Ureter (tissue), 1 donor: ENCODE measurements around the gene INHBB. TPM values are rescaled to one million over a fixed set of nuclear protein-coding genes. Genes with fewer than 3 reads are reported as not detected.
"Not testable (repeated sequence)": the region's sequence is repeated elsewhere in the genome, so short reads cannot be mapped to it uniquely, and the experiment has no call there.

Experiments used
- DNase-seq: peaks from one replicate; pipeline ENCODE4 v3.0.0-alpha.2; 2020; ENCODE audit warnings: low spot score
- total RNA-seq: library from RNA; stranded (reverse); gene quantifications from one replicate; pipeline ENCODE4 v1.2.4, GENCODE V29; 2023
- donor health status: DM: yes; HTN: yes; CAD: no.

Gene INHBB
- total RNA-seq: 10.8 TPM

DNA sequence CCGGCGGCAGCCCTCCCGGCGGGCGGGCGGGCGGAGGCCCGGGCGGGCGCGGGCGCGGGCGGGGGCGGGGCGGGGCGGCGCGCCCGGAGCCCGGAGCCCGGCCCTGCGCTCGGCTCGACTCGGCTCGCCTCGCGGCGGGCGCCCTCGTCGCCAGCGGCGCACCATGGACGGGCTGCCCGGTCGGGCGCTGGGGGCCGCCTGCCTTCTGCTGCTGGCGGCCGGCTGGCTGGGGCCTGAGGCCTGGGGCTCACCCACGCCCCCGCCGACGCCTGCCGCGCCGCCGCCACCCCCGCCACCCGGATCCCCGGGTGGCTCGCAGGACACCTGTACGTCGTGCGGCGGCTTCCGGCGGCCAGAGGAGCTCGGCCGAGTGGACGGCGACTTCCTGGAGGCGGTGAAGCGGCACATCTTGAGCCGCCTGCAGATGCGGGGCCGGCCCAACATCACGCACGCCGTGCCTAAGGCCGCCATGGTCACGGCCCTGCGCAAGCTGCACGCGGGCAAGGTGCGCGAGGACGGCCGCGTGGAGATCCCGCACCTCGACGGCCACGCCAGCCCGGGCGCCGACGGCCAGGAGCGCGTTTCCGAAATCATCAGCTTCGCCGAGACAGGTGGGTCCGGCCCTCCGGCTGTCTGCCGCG, at the start of gene INHBB:
Gene INHBB (plus strand): TSS at position 111 of the 641 bp plus-strand sequence. CDS start 53 bp downstream, at position 164.
- DNase-seq: no peak

- DNase-seq: no peak
Measured at GRCh38 chr2:120298173-120298835, 47.6 kb upstream of the INHBB start.

DNA sequence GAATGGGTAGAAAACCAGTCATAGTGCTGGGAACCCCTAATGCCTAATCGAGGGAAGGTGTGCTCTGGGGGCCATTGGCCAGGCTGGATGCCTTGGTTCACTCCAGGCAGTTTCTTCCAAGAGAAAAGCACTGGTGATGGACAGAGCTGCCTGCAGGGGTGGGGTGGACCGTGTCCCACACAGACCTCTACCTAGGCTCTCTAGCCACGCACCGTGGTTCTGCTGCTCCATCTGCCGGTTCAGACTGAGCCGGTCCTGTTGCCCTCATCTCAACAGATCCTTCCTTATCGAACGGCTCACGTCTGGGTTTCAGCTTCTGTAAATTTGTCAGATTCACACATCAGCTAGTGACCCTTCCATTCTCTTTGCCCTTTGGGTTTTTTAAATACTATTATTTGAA, 46.9 kb upstream of the INHBB start:
- no peak for DNase-seq

DNA sequence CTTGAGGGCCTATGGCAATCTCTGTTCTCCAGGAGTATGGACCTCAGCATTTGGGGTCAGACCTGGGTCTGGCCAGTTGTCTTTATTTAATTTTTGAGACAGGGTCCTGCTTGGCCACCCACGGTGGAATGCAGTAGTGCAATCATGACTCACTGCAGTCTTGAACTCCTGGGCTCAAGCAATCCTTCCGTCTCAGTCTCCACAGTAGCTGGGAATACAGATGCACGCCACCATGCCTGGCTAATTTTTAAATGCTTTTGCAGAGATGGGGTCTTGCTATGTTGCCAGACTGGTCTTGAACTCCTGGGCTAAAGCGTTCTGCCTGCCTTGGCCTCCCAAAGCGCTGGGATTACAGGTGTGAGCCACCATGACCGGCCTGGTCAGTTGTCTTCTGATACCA, 46.4 kb upstream of the INHBB start:
- no peak for DNase-seq

GRCh38 chr2:120300385-120300784, 45.6 kb upstream of the INHBB start:
- DNase-seq: no peak

DNA sequence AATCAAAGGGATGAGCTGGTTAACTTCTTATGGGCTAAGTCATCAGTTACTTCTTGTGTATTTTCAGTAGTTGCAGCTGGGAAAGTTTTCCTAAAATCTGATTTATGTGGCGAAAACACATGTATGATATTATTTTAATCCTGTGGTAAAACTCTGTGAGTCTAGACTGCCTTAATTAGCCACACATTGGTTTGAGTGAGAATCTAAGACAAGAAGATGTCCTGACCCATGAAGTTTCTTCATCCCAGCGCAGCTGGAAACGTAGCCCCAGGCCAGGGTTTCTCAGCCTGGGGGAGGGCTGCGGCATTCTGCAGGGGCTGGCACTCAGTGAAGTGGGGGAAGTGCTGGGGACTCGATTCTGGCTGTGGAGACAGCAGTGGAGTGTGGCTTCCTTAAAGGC, 44.7 kb upstream of the INHBB start:
- DNase-seq: no peak

DNA sequence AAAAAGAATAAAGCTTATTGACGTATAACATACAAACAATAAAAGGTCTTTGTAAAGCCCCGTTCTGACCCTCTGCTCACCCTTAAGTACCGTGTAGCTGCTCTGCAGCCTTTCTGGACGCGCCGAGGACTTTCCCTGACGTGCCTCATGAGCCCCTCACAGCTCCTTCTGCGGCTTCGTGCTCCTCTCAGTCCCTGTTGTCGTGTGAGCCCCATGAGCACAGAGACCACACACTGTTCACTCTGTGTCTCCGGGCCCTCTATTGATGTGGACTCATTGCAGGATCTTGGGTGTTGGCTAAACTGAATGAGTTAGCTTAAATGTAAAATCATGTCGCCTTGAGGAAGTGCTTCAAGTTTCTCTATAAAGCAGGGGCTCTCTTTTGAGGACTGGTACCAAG, 43.6 kb upstream of the INHBB start:
- no peak for DNase-seq

DNA sequence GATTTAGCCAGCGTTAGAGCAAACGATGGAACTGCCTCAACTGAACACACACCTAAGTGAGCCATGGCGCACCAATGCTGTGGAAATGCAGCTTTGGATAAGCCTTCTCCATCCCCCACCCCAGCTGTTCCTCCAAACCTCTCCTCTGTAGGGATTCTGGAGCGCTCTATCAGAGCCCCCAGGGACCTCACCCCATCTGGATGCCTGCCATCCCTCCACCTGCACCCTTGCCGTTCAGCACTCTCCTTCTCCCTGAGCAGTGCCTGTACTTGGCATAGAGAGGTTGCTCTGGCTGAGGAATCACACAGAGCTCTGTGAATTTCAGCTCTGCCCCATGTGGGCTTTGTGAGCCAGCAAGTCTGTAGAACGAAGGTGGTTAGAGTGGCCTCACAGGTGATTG, 42.8 kb upstream of the INHBB start:
- no peak for DNase-seq

- no peak for DNase-seq
Measured at GRCh38 chr2:120305296-120305695, 40.6 kb upstream of the INHBB start.

GRCh38 chr2:120305937-120306490, 39.9 kb upstream of the INHBB start:
- no peak for DNase-seq

DNA sequence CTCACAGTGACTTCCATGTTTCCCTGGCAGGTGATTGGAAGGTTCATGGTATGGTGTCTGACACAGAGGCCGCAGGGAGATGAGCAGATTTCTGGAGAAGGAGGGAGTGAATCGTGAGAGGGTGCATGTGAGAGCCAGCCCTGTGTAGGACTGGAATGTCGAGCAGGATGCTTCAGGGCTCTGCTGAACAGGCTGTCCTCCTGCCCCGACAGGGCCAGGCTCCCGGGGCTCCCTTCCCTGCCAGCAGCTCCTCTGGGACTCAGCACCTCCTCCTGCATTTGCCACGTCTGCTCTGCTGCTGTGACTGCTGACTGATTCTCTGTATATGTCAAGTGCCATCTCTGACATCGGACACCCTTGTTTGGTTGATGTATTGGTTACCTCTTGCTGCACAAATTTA, 38.5 kb upstream of the INHBB start:
- DNase-seq: no peak

DNA sequence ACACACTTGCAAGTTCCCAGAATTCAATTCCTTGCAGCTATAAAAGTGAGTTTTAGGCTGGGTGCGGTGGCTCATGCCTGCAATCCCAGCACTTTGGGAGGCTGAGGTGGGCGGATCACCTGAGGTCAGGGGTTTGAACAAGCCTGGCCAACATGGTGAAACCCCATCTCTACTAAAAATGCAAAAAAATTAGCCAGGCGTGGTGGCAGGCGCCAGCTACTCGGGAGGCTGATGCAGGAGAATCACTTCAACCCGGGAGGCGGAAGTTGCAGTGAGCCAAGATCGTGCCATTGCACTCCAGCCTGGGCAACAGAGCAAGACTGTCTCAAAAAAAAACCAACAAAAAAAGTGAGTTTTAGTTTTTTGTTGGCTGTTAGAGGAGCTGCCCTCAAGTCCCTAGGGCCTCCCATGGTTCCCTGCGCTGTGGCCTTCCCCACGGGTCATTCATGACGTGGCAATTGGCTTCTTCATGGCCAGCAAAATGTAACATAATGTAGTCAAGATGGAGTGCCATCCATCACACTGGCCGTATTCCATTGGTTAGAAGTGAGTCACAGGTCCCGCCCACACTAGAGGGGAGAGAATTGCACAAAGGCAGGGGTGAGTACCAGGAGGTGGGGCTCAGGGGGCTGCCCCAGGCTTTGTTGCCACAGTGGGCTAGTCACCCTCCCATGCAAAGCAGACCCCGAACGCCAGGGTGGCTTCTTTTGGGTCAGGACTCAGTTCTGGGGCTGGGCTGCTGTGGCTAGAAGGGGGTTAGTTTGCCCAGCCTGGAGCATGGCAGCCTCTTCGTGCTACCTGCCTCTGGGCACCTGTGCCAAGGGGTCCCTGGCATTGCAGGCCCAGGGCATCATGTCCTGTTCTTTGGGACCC, 37.7 kb upstream of the INHBB start:
- no peak for DNase-seq

- DNase-seq: no peak
Measured at GRCh38 chr2:120310136-120310535, 35.8 kb upstream of the INHBB start.

DNA sequence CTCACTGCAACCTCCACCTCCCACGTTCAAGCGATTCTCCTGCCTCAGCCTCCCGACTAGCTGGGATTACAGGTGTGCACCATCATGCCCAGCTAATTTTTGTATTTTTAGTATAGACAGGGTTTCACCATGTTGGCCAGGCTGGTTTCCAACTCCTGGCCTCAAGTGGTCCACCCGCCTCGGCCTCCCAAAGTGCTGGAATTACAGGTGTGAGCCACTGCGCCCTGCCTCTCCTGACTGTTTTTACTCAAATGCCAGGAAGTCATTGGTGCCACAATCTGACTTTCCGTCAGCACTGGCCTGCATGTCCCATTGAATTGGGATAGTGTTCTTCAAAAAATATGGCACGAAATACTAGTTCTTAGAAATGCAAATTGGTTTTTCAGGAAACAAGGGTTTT, 35.1 kb upstream of the INHBB start:
- DNase-seq: not testable (repeated sequence)

GRCh38 chr2:120312076-120312475, 33.9 kb upstream of the INHBB start:
- no peak for DNase-seq

DNA sequence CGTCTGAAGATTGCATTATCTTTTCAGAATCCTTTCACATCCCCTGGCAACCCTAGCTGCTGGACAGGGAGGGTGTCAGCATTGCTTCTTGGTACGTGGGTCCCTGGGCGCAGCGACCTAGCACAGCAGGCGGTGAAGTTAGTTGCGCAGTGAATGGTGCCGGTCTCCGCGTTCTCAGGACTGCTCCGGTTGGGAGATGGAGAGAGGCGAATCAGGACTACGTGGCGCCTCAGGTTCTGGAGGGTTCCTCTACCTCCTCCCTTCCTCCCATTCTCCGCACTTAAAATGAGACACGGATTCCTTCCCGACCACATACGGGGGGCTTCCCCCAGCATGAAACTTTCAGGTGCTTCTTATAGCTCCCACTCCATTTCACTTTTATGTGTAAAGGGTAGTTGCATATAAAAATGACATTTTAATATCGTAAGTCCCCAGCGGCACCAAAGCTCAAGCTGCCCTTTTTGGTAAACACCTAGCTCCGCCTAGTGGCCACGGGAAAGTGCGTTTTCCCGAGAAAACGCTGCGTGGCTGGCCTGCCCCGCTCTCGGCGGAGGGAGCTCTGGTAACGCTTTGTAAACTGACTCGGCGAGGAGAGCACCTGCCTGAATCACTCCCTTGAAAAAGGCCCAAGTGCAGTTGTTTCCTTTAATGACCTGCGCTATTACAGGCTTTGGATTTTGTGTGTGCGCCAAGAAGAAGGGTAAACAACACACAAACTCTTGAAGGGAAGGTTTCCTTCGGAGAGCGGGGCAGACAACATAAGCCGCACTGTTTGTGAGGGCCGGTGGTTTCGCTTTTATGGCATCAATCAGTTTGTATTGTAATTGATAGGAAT, 32.9 kb upstream of the INHBB start:
- DNase-seq: peak; percentile 87

- no peak for DNase-seq
Measured at GRCh38 chr2:120313695-120314615, 32.0 kb upstream of the INHBB start.

DNA sequence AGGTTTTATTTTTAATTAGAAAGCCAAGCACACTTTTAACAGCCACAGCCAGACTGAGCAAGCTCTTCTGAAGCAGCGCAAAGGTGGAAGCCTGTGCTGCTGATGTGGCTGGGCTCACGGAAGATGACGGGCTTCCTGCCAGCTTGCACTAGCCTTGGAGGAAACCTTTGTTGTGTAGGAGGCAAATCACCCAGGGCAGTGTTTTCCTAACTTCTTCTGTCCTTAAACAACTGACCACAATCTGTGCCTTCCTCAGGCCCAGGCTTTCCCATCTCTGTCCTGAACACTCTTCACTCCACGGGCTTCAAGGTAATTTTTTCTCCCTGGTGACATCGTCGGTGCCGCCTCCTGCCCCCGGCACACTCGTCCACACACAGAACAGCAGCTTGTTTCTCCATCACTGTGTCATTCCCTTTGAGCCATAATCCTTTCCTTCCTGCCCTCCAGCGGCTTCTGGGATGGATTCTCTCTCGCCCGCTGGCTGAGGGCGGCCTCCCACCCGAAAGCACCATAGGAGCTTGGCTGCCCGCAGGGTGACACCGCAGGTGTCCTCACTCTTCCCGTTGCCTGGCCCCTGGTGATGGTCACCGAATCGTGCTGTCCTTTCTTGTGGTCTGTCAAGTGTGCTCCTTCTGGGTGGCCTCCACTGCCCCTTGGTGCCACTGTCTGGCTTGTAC, 31.1 kb upstream of the INHBB start:
- no peak for DNase-seq

GRCh38 chr2:120315367-120316033, 30.4 kb upstream of the INHBB start:
- DNase-seq: no peak
